GM23338 (cell line): Measurements from ENCODE around the gene TMEM185A.

ENCODE experiments used
- CTCF ChIP-seq, 2 experiments: fragments of 200-600 bp in 1 of 2; sonication (generic) in 1 of 2; conservative IDR thresholded peaks; 2 replicates each; pipeline versions ENCODE4 v1.5.1 to v1.6.1; 2016 to 2017; ENCODE audit warnings: antibody characterized with exemption in 2 of 2, low read depth in 2 of 2, mild to moderate bottlenecking in 2 of 2, moderate library complexity in 1 of 2
- ETS1 ChIP-seq: IDR thresholded peaks from 2 replicates; pipeline ENCODE4 v1.6.1; 2016; ENCODE audit warnings: antibody characterized with exemption
- EZH2 ChIP-seq: fragments of 200-600 bp; sonication (generic); IDR thresholded peaks from one replicate; pipeline ENCODE4 v1.8.0; 2017; ENCODE audit warnings: antibody characterized with exemption, mild to moderate bottlenecking, low read depth; ENCODE audit not compliant: unreplicated experiment
- EZH2phosphoT487 ChIP-seq: fragments of 200-600 bp; sonication (generic); IDR thresholded peaks from one replicate; pipeline ENCODE4 v1.8.1; 2018; ENCODE audit warnings: antibody characterized with exemption; ENCODE audit not compliant: unreplicated experiment
- POLR2AphosphoS5 ChIP-seq: IDR thresholded peaks from 2 replicates; pipeline ENCODE4 v1.6.1; 2016; ENCODE audit warnings: antibody characterized with exemption, low read depth
- REST ChIP-seq: IDR thresholded peaks from one replicate; pipeline ENCODE4 v1.6.1; 2018; ENCODE audit warnings: antibody characterized with exemption; ENCODE audit not compliant: unreplicated experiment
- ZNF462 ChIP-seq: fragments of 250-450 bp; sonication (Bioruptor Pico); IDR thresholded peaks from 2 replicates; pipeline ENCODE4 v1.5.0; 2020; ENCODE audit warnings: mild to moderate bottlenecking, moderate library complexity

GRCh38 chrX:149647505-149647904 is 15.9 kb upstream of the TMEM185A start:
- TF ChIP-seq EZH2 (no peak), CTCF (conservative IDR thresholded peaks at IDR 0.05; ENCODE audit: low read depth in 2 of 2) (no peak), POLR2AphosphoS5 (no peak), REST (no peak), ZNF462 (CRISPR knock-in tag) (no peak), ETS1 (no peak), EZH2phosphoT487 (no peak)
